B cell (primary cell): Measurements from ENCODE around the gene FKBP1A.

Experiments used
- CTCF ChIP-seq: fragments of 200-600 bp; IDR thresholded peaks from one replicate; pipeline ENCODE4 v1.8.0; 2022; ENCODE audit warnings: antibody characterized with exemption, mild to moderate bottlenecking
- EZH2 ChIP-seq: IDR thresholded peaks from 2 replicates; pipeline ENCODE4 v1.6.1; 2012; ENCODE audit warnings: borderline replicate concordance, low read depth, mild to moderate bottlenecking, moderate library complexity, low read length; ENCODE audit not compliant: insufficient read depth, poor library complexity, severe bottlenecking

GRCh38 chr20:1430004-1430451 is 37.2 kb upstream of the FKBP1A start:
- TF ChIP-seq CTCF (no peak), EZH2 (no peak)
